Spinal cord (tissue), 10 donors: ENCODE data around the gene SIRPA. TPM values are rescaled to one million over a fixed set of nuclear protein-coding genes. Genes with fewer than 3 reads are reported as not detected.
"Not testable (repeated sequence)": the region's sequence is repeated elsewhere in the genome, so short reads cannot be mapped to it uniquely, and the experiment has no call there.

Experiments used
- DNase-seq, 6 donors: peaks; one replicate each; pipeline versions ENCODE4 v3.0.0 to v3.0.0-alpha.2; 2013 to 2015; ENCODE audit warnings: low spot score in 6 of 6, low read depth in 4 of 6
- H3K27ac ChIP-seq: one replicate; pipeline ENCODE4 v1.5.1; 2013; ENCODE audit warnings: low read depth, low read length, control low read depth
- H3K27me3 ChIP-seq: one replicate; pipeline ENCODE4 v1.6.1; 2013; ENCODE audit warnings: low read length; ENCODE audit not compliant: control insufficient read depth, insufficient read depth
- H3K36me3 ChIP-seq: one replicate; pipeline ENCODE4 v1.6.1; 2013; ENCODE audit warnings: low read length; ENCODE audit not compliant: control insufficient read depth, insufficient read depth
- H3K4me1 ChIP-seq: one replicate; pipeline ENCODE4 v1.6.1; 2013; ENCODE audit warnings: low read length; ENCODE audit not compliant: control insufficient read depth, insufficient read depth
- H3K4me3 ChIP-seq: one replicate; pipeline ENCODE4 v1.5.1; 2013; ENCODE audit warnings: low read depth, low read length, control low read depth
- H3K9me3 ChIP-seq: one replicate; pipeline ENCODE4 v1.6.1; 2013; ENCODE audit warnings: low read length; ENCODE audit not compliant: control insufficient read depth, insufficient read depth
- WGBS: methylation state at CpG from one replicate; pipeline ENCODE4 v1.1.5; 2013; ENCODE audit warnings: missing lambda C conversion rate; ENCODE audit not compliant: insufficient coverage; 5-methylcytosine and 5-hydroxymethylcytosine counted together
- polyA plus RNA-seq, 2 donors: library from polyadenylated mRNA; unstranded; fragments of 120-200 nt; gene quantifications; one replicate each; pipeline ENCODE4 v1.2.1, GENCODE V29; 2013; ENCODE audit not compliant: insufficient read length in 2 of 2
- total RNA-seq, 2 donors: library from RNA; depleted of rRNA in 1 of 2; stranded (reverse); fragments of 120-200 nt in 1 of 2; fragments of >200 nt in 1 of 2; gene quantifications; one replicate each; pipeline versions ENCODE4 v1.2.3 to v1.2.4, GENCODE V29; 2013 to 2014
- donor health status: healthy.

The SIRPA gene
- total and polyA plus RNA-seq, 4 donors = 22.1 to 49.7 (median 39.8) TPM

DNA sequence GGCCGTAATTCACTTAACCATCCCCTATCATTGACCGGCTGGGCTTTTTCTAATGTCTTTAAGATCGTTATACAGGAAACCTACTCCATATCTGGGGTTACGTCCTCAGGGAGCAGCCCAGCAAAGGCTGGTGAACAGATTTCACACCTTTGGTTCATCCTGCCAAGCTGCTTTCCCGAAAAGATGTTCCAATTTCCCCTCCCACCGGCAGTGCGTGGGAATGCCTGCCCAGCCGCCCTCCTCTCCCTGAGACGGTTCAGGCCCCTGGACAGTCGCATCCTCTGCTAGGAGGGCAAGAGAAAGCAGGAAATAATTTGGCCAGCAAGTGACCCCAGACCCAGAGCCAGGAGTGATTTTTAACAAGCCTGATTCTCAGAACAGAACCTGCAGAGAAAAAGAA is 16.3 kb downstream of the SIRPA start:
- no peak overlapping the region for H3K4me3 ChIP-seq
- DNase-seq = no peak
- peaks cover 33% of the 10 kb centered on the region for H3K36me3 ChIP-seq
- no peaks in the 10 kb centered on the region for H3K9me3 ChIP-seq
- H3K4me1 ChIP-seq = peaks cover 3% of the 10 kb centered on the region
- H3K27me3 ChIP-seq = no peaks in the 10 kb centered on the region
- H3K27ac ChIP-seq = no peak overlapping the region
- WGBS = 97% methylated on average over 5 of the region's 10 CpGs

DNA sequence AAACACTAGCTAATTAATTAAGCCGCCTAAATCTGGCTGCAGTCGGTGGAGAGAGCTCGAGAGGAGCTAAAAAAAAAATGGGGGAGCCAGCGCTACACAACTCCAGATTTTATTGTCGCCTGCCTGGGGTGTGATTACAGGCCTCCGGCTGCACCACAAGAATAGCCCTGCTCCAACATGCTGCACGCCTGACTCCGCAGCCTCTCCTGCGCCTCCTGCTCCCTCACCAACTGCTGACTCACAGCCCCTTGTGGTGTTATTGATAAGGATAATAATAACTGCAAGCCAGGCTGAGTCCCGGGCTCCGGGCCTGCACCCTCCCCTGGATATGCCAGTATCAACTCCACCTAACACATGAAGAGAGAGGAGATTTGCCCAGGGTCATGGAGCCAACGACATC is 16.8 kb downstream of the SIRPA start:
- no peaks in the 10 kb centered on the region for H3K27me3 ChIP-seq
- H3K9me3 ChIP-seq = no peaks in the 10 kb centered on the region
- no peak overlapping the region for H3K27ac ChIP-seq
- H3K36me3 ChIP-seq = peaks cover 34% of the 10 kb centered on the region
- H3K4me3 ChIP-seq = no peak overlapping the region
- H3K4me1 ChIP-seq = peaks cover 3% of the 10 kb centered on the region
- WGBS = no CpG with 5 or more reads among the region's 12 CpGs
- peak in 2 of 6 donors; percentile 32 to 75 for DNase-seq

DNA sequence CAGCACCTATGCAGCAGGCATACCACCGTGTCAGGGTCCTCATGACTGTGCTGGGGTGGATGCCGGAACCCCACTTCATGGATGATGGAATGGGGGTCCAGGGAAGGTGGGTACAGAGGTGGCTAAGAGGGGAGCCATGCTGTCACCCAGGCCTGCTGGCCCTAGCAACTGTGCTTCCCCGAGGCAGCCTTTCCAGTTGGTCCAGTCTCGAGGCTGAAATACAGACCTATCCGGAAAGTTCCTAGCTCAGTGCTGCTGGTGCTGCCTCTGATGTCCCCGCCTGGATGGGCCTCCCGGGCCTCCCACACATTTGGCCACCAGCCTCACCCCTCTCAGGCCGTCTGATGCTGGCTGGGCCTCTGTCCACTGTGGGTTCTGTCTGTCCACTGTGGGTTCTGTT is 17.4 kb downstream of the SIRPA start:
- DNase-seq = no peak

DNA sequence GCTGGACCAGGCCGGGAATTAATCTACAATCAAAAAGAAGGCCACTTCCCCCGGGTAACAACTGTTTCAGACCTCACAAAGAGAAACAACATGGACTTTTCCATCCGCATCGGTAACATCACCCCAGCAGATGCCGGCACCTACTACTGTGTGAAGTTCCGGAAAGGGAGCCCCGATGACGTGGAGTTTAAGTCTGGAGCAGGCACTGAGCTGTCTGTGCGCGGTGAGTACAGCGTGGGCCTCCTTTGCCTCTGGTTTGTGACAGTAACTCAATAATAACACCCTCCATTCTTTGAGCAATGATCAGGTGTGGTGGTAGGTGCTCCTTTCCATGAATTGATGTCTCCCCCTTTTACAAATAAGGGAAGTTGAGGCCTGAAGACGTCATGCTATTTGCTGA is 20.0 kb downstream of the SIRPA start:
- H3K4me3 ChIP-seq, H3K27ac ChIP-seq, H3K9me3 ChIP-seq, DNase-seq, H3K4me1 ChIP-seq, H3K27me3 ChIP-seq: not testable (repeated sequence)
- no CpG with 5 or more reads among the region's 12 CpGs for WGBS
- peaks cover 34% of the 10 kb centered on the region for H3K36me3 ChIP-seq

More for the DNA sequence above, 17.4 kb downstream of the SIRPA start:
- H3K27me3 ChIP-seq = no peaks in the 10 kb centered on the region
- peaks cover 34% of the 10 kb centered on the region for H3K36me3 ChIP-seq
- no peak overlapping the region for H3K4me3 ChIP-seq
- no peaks in the 10 kb centered on the region for H3K9me3 ChIP-seq
- peaks cover 3% of the 10 kb centered on the region for H3K4me1 ChIP-seq
- 79% methylated on average over 6 of the region's 8 CpGs for WGBS
- H3K27ac ChIP-seq = no peak overlapping the region

- Histone ChIP-seq H3K27ac (no peak overlapping the region), H3K4me1 (peaks cover 7% of the 10 kb centered on the region), H3K9me3 (no peaks in the 10 kb centered on the region), H3K4me3 (no peak overlapping the region), H3K36me3 (peaks cover 34% of the 10 kb centered on the region), H3K27me3 (no peaks in the 10 kb centered on the region)
- 88% methylated on average over 1 of the region's 3 CpGs for WGBS
- DNase-seq = no peak
Measured at GRCh38 chr20:1915725-1916124, 20.5 kb downstream of the SIRPA start.

DNA sequence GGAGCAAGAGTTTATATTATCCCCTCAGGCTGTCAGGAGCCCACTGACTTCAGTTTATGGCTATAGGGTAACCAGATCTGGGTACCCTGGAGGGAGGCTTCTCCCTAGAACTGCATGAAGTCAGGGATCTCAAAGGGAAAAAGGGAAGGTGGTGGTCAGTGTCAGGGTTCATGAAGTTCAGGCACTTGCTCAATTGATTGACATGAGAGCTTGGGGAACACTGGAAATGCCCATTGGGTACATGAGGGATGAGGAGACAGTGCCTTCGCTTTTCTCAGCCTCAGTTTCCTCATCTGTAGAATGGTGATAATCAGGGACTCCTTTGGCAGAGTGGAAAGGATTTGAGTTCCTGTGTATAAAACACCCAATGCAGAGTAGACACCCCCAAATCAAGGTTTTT is 22.6 kb downstream of the SIRPA start:
- DNase-seq = no peak
- H3K4me1 ChIP-seq = peaks cover 4% of the 10 kb centered on the region
- no peak overlapping the region for H3K27ac ChIP-seq
- H3K9me3 ChIP-seq = no peaks in the 10 kb centered on the region
- 100% methylated on average over 1 of the region's 1 CpG for WGBS
- no peaks in the 10 kb centered on the region for H3K27me3 ChIP-seq
- no peak overlapping the region for H3K4me3 ChIP-seq
- H3K36me3 ChIP-seq = peaks cover 35% of the 10 kb centered on the region

GRCh38 chr20:1918491-1919165 is 23.4 kb downstream of the SIRPA start:
- 86% methylated on average over 12 of the region's 12 CpGs for whole genome bisulfite sequencing

DNA sequence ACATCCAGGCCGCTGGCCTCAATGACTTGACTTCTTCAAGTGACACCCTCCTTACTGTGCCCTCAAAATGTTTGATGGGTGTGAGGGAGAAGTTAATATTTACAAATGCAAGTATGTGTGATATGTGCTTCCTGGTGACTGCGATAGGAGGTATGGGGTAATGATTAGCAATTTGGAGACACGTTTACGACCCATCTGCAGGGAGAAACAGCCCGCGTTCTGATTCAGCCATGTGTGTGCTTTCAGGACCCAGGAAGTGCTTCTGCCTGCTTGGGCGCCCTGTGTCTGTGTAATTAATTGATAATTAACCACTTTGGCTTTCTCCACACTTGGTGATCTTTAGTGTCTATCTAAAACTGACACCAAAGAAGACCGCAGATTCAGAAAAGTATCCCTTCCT is 25.0 kb downstream of the SIRPA start:
- no peak overlapping the region for H3K27ac ChIP-seq
- H3K4me3 ChIP-seq = no peak overlapping the region
- peaks cover 41% of the 10 kb centered on the region for H3K36me3 ChIP-seq
- H3K9me3 ChIP-seq = no peaks in the 10 kb centered on the region
- WGBS = 100% methylated on average over 1 of the region's 8 CpGs
- no peaks in the 10 kb centered on the region for H3K27me3 ChIP-seq
- peaks cover 4% of the 10 kb centered on the region for H3K4me1 ChIP-seq
- peak in 1 of 6 donors; percentile 48 for DNase-seq

More at GRCh38 chr20:1918491-1919165, 23.4 kb downstream of the SIRPA start:
- H3K27me3 ChIP-seq = no peaks in the 10 kb centered on the region
- H3K9me3 ChIP-seq = no peaks in the 10 kb centered on the region
- H3K4me1 ChIP-seq = peaks cover 4% of the 10 kb centered on the region
- H3K27ac ChIP-seq = no peak overlapping the region
- DNase-seq = no peak
- H3K4me3 ChIP-seq = no peak overlapping the region
- peaks cover 35% of the 10 kb centered on the region for H3K36me3 ChIP-seq

DNA sequence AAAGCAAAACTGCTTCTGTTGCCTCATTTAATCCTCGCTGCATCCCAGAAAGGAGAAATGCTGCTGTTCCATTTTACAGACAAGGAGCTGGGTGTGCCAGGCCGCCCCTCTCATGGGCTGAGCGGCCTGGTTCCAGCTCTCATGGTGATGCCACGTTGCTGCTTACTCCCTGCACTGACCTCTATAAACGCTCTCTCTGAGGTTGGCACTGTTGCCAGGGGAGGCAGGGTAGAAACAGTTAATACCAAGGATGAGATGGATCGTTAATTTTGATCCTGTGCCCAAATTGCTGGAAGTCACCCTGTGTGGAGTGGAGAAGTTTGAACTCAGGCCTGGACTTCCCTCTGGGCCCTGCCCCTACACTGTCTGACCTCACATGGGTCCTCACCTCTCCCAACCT is 25.6 kb downstream of the SIRPA start:
- Histone ChIP-seq H3K9me3 (no peaks in the 10 kb centered on the region), H3K4me1 (peaks cover 4% of the 10 kb centered on the region), H3K36me3 (peaks cover 38% of the 10 kb centered on the region), H3K27ac (no peak overlapping the region), H3K27me3 (no peaks in the 10 kb centered on the region), H3K4me3 (no peak overlapping the region)
- WGBS = 70% methylated on average over 3 of the region's 6 CpGs
- DNase-seq = no peak

DNA sequence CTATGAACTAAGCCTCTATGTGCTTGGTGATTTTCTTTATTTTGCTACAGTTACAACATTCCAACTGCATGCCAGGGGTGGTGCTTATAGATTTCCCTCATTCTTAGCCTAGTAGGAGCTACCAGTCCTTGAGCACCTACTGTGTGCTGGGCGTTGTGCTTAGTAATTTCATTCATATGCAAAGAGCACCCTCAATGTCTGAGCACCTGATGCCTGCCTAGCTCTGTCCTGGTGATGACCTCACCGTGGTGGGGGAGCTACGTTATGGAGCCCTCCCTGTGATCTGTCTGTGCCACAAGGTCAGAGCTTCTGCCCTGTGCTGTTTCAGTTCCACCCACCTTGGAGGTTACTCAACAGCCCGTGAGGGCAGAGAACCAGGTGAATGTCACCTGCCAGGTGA is 26.8 kb downstream of the SIRPA start:
- not testable (repeated sequence) for H3K9me3 ChIP-seq, H3K4me3 ChIP-seq, H3K4me1 ChIP-seq, H3K27ac ChIP-seq, H3K27me3 ChIP-seq, DNase-seq
- H3K36me3 ChIP-seq = peaks cover 31% of the 10 kb centered on the region
- 100% methylated on average over 2 of the region's 4 CpGs for WGBS
